ENCODE data around the gene NUTM2E.
"Not testable (repeated sequence)": the region's sequence is repeated elsewhere in the genome, so short reads cannot be mapped to it uniquely, and the experiment has no call there.

The NUTM2E gene, protein sequence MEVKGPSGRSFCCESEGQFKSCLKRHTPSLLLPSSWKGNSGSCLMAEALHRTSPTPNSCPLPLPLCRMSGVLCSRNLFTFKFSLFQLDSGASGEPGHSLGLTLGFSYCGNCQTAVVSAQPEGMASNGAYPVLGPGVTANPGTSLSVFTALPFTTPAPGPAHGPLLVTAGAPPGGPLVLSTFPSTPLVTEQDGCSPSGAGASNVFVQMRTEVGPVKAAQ (N-terminal part only)

DNA sequence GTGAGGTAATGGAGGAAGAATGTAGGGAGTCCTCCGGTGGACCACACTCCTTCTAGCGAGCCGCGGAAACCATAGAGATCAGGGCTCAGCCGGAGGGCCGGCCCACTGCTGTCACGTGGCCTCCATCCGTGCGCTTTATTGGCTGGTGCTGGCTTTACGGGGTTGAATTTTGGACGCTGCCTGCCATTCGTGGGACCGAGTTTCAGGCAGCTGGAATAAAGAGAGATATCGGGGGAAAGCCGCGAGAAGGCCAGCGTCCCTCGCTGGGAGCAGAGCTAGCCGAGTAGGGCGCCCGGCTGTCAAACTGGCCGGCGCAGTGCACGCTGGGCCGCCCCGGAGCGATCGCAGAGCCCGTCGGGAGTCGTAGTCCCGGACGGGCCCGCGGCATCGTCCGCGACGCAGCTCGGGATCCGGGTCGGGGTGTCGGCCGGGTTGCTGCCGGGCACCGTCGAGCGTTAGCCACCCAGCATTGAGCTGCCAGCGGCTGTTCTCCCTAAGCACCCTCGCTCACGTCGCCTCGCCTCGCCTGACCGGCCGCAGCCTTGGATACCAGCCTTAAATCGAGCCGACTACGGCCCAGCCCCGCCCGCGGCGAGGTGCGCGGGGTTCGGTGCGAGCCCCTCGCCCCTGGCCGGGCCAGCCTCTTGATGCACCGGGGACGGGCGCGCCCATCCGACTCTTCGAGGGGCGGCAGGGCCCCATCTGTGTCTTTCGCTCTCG is at the start of gene NUTM2E:
NUTM2E (plus strand) TSS at position 244 of the 720 bp plus-strand sequence. CDS start 15,002 bp downstream, outside the sequence.
- DNase-seq (ENCODE audit: extremely low read depth, insufficient read length), result peak; percentile 82
- peak within 1 kb of the TSS; percentile 65 for H3K4me3 ChIP-seq (replicated peaks; ENCODE audit: low read depth, low read length)
- not testable (repeated sequence) for H3K27me3 ChIP-seq (replicated peaks; ENCODE audit: control insufficient read depth, insufficient read depth, low read length); H3K36me3 ChIP-seq (ENCODE audit: control insufficient read depth, insufficient read depth, low read length)

DNA sequence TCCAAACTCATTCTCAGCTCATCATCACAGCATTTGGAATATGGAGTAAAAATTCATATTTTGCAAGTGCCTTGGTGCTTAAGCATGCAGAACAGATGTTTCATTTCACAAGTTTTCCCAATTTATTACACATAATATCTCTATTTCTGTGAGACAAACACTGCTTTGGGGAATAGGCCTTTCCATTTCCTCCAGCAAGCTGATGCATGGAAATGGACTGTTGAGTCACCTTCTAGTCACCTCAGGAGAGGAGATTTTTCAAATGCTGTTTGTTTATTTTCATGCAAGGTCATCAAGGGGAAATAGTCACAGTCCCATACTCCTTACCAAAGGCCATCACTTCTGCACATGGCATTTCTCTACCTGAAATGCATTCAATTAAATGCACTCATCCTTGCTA is 48.5 kb upstream of the NUTM2E start:
- not testable (repeated sequence) for H3K4me3 ChIP-seq (replicated peaks; ENCODE audit: low read depth, low read length); DNase-seq (ENCODE audit: extremely low read depth, insufficient read length); H3K27me3 ChIP-seq (replicated peaks; ENCODE audit: control insufficient read depth, insufficient read depth, low read length); H3K36me3 ChIP-seq (ENCODE audit: control insufficient read depth, insufficient read depth, low read length)

DNA sequence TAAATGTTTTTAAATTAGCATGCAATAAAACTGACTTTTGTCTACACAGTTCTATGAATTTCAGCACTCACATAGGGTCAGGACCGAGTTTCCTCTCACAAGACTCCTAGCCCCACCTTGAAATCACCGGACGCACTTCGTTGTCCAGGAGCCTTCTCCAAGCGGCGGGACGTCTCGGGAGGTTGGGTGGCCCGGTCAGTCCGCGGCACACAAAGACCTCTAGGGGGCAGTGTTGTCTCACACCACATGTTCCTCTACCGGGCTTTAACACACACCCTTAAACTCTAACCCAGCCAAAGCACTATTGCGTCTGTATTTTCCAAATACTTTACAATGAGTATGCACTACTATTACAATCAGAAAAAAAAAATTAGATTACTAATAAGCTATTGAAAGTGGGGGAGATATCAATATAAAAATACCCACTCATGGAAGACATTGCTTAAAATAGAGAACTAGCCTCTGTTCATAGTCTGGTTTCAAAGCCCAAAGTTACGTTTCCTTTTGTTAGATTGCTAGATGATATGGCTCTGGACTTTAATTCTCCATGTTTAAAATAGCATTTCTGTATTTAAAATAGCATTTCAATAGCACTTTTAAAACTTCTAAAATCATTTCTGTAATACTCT is 47.1 kb upstream of the NUTM2E start:
- TF ChIP-seq, protein P1, sequence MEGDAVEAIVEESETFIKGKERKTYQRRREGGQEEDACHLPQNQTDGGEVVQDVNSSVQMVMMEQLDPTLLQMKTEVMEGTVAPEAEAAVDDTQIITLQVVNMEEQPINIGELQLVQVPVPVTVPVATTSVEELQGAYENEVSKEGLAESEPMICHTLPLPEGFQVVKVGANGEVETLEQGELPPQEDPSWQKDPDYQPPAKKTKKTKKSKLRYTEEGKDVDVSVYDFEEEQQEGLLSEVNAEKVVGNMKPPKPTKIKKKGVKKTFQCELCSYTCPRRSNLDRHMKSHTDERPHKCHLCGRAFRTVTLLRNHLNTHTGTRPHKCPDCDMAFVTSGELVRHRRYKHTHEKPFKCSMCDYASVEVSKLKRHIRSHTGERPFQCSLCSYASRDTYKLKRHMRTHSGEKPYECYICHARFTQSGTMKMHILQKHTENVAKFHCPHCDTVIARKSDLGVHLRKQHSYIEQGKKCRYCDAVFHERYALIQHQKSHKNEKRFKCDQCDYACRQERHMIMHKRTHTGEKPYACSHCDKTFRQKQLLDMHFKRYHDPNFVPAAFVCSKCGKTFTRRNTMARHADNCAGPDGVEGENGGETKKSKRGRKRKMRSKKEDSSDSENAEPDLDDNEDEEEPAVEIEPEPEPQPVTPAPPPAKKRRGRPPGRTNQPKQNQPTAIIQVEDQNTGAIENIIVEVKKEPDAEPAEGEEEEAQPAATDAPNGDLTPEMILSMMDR (IDR thresholded peaks at IDR 0.05; ENCODE audit: insufficient read depth, low read length, poor library complexity, severe bottlenecking), result peak; percentile 62
- peak; percentile 51 for DNase-seq (ENCODE audit: extremely low read depth, insufficient read length)
- H3K4me3 ChIP-seq (replicated peaks; ENCODE audit: low read depth, low read length); H3K36me3 ChIP-seq (ENCODE audit: control insufficient read depth, insufficient read depth, low read length); H3K27me3 ChIP-seq (replicated peaks; ENCODE audit: control insufficient read depth, insufficient read depth, low read length): not testable (repeated sequence)

DNA sequence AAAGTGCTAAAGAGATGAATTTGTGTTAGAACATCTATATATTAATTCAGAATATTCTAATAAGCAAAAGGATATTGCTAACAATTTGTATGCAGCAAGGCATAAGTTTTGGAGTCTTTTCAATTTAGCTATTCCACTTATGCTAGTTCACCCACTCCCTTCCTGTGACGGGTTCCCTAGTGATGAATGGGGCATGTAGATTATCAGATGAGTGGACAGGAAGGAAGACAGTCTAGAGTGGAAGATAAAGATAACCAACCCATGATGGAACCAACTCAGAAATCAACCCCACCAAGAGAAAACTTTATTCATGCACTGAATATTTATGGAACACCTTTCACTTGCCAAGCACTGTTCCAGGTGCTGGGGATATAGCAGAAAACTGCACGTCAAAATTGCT is 46.5 kb upstream of the NUTM2E start:
- not testable (repeated sequence) for H3K27me3 ChIP-seq (replicated peaks; ENCODE audit: control insufficient read depth, insufficient read depth, low read length); H3K4me3 ChIP-seq (replicated peaks; ENCODE audit: low read depth, low read length); DNase-seq (ENCODE audit: extremely low read depth, insufficient read length); H3K36me3 ChIP-seq (ENCODE audit: control insufficient read depth, insufficient read depth, low read length)

DNA sequence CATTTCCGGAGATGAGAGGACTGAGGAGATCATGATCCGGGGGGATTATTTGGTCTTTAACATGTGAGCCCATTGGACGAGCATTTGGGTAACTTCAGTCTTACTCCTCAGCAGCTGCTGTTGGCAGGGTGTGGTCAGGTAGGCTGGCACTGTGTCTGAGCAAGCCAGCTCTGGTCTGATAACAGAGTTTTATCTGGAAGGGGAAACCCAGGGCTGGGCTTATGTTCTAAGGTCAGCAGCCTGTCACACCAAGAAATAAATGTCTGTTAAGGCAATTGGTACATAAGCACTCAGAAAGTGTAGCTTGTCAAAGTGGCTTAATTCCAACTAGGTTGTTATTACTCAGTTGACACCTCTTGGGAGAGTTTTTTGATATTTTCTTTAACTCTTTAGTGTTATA is 45.0 kb upstream of the NUTM2E start:
- H3K27me3 ChIP-seq (replicated peaks; ENCODE audit: control insufficient read depth, insufficient read depth, low read length); H3K36me3 ChIP-seq (ENCODE audit: control insufficient read depth, insufficient read depth, low read length); DNase-seq (ENCODE audit: extremely low read depth, insufficient read length); H3K4me3 ChIP-seq (replicated peaks; ENCODE audit: low read depth, low read length): not testable (repeated sequence)

DNA sequence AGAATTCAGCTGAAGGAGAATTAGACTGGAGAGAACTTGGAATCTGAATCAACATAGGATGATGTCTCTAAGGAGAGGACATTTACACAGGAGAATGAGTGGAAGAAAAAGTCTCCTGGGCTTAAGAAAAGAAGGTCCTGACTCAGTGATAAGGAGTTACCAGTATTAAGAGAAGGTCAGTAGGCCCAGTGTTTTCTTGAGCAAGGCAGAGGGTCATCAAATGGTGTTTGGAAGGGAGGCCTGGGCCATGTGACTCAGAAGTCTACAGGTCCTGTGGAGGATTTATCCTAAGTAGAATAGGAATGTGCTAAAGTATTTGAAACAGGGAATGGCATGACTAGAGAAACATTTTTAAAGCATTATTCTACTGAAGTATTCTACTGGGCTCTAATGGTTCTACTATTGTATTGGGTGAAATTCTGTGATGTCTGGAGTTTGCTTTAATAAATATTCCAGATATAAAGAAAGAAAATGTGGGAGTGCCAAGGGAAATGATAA is 39.0 kb upstream of the NUTM2E start:
- H3K27me3 ChIP-seq (replicated peaks; ENCODE audit: control insufficient read depth, insufficient read depth, low read length); H3K4me3 ChIP-seq (replicated peaks; ENCODE audit: low read depth, low read length); DNase-seq (ENCODE audit: extremely low read depth, insufficient read length); H3K36me3 ChIP-seq (ENCODE audit: control insufficient read depth, insufficient read depth, low read length): not testable (repeated sequence)

DNA sequence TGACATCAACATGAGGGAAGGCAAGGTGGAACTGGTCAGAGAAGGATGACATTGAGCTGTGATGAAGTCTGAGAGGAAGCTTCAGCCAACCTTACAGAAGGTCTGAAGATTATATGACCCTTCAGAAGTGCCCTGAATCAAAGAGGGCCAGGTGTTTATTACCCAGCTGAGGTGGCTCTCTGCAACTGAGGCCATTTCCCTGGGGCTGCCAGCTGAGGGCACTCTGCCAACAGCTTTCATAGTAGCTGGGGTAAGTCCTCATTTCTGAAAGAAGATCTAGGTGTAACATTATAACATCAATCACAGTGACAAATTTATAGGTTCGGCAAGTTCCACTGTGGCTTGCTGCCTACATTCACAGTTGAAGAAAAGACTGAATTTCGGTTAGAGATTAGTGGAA is 37.2 kb upstream of the NUTM2E start:
- H3K27me3 ChIP-seq (replicated peaks; ENCODE audit: control insufficient read depth, insufficient read depth, low read length); DNase-seq (ENCODE audit: extremely low read depth, insufficient read length); H3K36me3 ChIP-seq (ENCODE audit: control insufficient read depth, insufficient read depth, low read length); H3K4me3 ChIP-seq (replicated peaks; ENCODE audit: low read depth, low read length): not testable (repeated sequence)

DNA sequence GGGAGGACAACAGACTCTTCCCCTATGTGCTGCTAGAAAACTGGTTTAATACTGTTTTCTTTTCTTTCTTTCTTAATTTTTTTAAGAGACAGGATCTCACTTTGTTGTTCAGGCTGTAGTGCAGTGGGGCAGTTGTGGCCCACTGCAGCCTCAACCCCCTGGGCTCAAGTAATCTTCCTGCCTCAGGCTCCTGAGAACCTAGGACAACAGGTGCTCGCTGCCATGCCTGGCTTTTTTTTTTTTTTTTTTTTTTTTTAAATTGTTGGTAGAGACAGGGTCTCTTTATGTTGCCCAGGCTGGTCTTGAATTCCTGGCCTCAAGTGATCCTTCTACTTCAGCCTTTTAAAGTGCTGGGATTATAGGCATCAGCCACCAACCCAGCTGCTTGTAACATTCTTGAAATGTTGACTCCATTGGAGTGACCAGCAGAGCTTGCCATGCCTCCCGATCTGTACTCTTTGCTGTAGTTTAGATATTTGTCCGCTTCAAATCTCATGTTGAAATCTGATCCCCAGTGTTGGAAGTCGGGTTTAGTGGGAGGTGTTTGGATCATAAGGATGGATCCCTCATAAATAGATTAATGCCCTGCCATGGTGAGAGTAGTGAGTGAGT is 34.5 kb upstream of the NUTM2E start:
- not testable (repeated sequence) for DNase-seq (ENCODE audit: extremely low read depth, insufficient read length); H3K36me3 ChIP-seq (ENCODE audit: control insufficient read depth, insufficient read depth, low read length); H3K4me3 ChIP-seq (replicated peaks; ENCODE audit: low read depth, low read length); H3K27me3 ChIP-seq (replicated peaks; ENCODE audit: control insufficient read depth, insufficient read depth, low read length)

DNA sequence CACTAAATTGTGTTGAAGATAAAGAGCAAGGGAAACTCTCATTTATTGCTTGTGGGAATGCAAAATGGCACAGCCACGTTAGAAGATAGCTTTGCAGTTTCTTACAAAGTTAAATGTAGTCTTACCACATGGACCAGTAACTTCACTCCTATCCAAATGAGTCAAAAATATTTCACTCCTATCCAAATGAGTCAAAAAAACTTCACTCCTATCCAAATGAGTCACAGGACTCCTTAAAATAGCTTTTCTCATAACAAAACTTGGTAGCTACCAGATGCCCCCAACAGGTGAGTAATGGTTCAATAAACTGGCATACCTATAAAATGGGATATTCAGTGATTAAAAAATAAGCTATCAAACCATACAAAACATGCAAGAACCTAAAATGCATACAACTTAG is 27.2 kb upstream of the NUTM2E start:
- not testable (repeated sequence) for H3K4me3 ChIP-seq (replicated peaks; ENCODE audit: low read depth, low read length); H3K27me3 ChIP-seq (replicated peaks; ENCODE audit: control insufficient read depth, insufficient read depth, low read length); DNase-seq (ENCODE audit: extremely low read depth, insufficient read length); H3K36me3 ChIP-seq (ENCODE audit: control insufficient read depth, insufficient read depth, low read length)

DNA sequence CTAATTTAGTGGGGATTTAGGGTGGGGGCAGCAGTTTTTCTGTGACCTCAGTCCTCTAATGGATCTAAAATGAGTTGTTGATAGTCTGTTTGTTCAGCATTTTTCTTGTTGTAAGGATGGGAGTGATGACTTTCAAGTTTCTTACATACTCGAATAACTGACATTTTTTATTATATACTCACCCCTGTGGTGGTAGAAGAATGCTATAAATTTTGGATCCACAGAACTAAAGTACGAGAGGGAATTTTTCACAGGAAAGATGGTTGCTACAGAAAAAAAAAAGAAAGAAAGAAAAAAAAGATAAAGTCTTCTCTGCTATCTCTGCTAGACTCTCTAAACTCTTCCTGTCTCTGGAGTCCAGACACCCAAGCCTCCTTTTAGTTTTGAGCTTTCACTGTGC is 20.7 kb upstream of the NUTM2E start:
- H3K4me3 ChIP-seq (replicated peaks; ENCODE audit: low read depth, low read length); DNase-seq (ENCODE audit: extremely low read depth, insufficient read length); H3K36me3 ChIP-seq (ENCODE audit: control insufficient read depth, insufficient read depth, low read length); H3K27me3 ChIP-seq (replicated peaks; ENCODE audit: control insufficient read depth, insufficient read depth, low read length): not testable (repeated sequence)

DNA sequence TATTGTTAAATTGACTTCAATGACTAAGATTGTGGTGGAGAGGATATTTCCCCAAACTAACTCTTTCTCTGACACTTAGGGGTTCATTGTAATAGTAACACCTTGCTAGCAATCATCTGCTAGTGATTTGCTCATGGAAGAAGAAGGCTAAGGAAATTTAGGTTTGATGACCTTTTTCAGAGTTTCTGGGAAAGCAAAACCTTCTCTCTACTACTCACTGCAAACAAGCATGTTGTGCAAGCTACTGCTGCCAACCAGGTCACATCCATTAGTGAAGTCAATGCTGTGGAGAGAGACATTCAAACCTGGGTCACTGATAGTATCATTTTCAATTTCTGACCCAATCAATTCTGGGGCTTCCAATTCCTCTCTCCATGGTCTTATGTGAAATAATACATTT is 14.6 kb upstream of the NUTM2E start:
- not testable (repeated sequence) for H3K27me3 ChIP-seq (replicated peaks; ENCODE audit: control insufficient read depth, insufficient read depth, low read length); H3K4me3 ChIP-seq (replicated peaks; ENCODE audit: low read depth, low read length); H3K36me3 ChIP-seq (ENCODE audit: control insufficient read depth, insufficient read depth, low read length); DNase-seq (ENCODE audit: extremely low read depth, insufficient read length)

DNA sequence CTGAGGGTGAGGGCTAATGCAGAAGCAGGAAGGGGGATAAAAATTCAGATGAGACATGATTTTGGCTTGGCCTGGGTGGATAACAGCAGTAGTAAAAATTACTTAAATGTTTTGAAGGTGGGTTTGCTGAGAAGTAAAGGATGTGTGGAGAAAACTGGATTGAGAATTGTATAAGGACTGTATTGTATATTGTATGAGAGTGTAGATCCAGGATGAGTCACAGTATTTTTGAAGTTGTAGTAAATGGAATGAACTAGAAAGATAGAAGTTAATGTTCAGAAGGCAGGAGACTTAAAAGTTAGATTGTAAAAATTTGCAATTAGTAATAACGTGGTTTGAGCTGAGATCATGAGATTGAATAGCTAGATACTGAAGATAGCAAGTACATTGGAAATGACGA is 10.2 kb upstream of the NUTM2E start:
- not testable (repeated sequence) for H3K27me3 ChIP-seq (replicated peaks; ENCODE audit: control insufficient read depth, insufficient read depth, low read length); H3K4me3 ChIP-seq (replicated peaks; ENCODE audit: low read depth, low read length); DNase-seq (ENCODE audit: extremely low read depth, insufficient read length); H3K36me3 ChIP-seq (ENCODE audit: control insufficient read depth, insufficient read depth, low read length)

DNA sequence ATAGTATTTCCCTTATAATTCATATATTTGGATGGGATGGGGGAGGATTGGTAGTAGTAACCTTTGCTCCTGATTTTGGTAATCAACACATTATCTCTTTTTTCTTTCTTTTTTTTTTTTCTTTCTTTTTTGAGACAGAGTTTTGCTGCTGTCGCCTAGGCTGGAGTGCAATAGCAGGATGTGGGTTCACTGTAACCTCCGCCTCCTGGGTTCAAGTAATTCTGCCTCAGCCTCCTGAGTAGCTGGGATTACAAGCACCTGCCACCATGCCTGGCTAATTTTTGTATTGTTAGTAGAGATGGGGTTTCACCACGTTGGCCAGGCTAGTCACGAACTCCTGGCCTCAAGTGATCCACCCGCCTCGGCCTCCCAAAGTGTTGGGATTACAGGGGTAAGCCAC is 3.2 kb upstream of the NUTM2E start:
- H3K4me3 ChIP-seq (replicated peaks; ENCODE audit: low read depth, low read length); DNase-seq (ENCODE audit: extremely low read depth, insufficient read length); H3K36me3 ChIP-seq (ENCODE audit: control insufficient read depth, insufficient read depth, low read length); H3K27me3 ChIP-seq (replicated peaks; ENCODE audit: control insufficient read depth, insufficient read depth, low read length): not testable (repeated sequence)
